Cardiac muscle cell (in vitro differentiated cells and primary cell): ENCODE results near the gene PCGF2. TPM values are rescaled to one million over a fixed set of nuclear protein-coding genes. Genes with fewer than 3 reads are reported as not detected.

Experiments
- DNase-seq, 2 donors: peaks; one replicate each; pipeline versions ENCODE4 v3.0.0 to v3.0.0-alpha.2; 2010 to 2017; ENCODE audit warnings: low read depth in 1 of 2, low spot score in 1 of 2
- H3K27ac ChIP-seq: fragments of 200-600 bp; sonication (generic); 2 replicates; pipeline ENCODE4 v1.5.1; 2016
- H3K27me3 ChIP-seq: fragments of 200-600 bp; sonication (generic); 2 replicates; pipeline ENCODE4 v1.6.0; 2016; ENCODE audit warnings: control low read depth
- H3K36me3 ChIP-seq: fragments of 200-600 bp; sonication (generic); 2 replicates; pipeline ENCODE4 v1.5.1; 2016; ENCODE audit warnings: control low read depth
- H3K4me1 ChIP-seq: fragments of 200-600 bp; sonication (generic); 2 replicates; pipeline ENCODE4 v1.8.1; 2017; ENCODE audit warnings: low read depth, mild to moderate bottlenecking, mixed run types
- H3K4me3 ChIP-seq: fragments of 200-600 bp; sonication (generic); 2 replicates; pipeline ENCODE4 v1.5.1; 2016; ENCODE audit warnings: mild to moderate bottlenecking
- H3K9me3 ChIP-seq: fragments of 200-600 bp; sonication (generic); 2 replicates; pipeline ENCODE4 v1.5.1; 2017; ENCODE audit warnings: low read depth, mild to moderate bottlenecking, control low read depth
- polyA plus RNA-seq: library from polyadenylated mRNA; unstranded; fragments of >200 nt; fragmentation: Nextera tagmentation; extraction: Ambion mirVana; gene quantifications from 2 replicates; pipeline ENCODE4 v1.2.1, GENCODE V29; 2016
- total RNA-seq: library from RNA; depleted of rRNA; stranded (reverse); fragments of >200 nt; gene quantifications from 2 replicates; pipeline ENCODE4 v1.2.3, GENCODE V29; 2016
- TF ChIP-seq, protein P1 (sequence below): IDR thresholded peaks from 2 replicates; pipeline ENCODE4 v1.5.1; 2012; ENCODE audit warnings: low read depth, mild to moderate bottlenecking, low read length

The PCGF2 gene
- total and polyA plus RNA-seq, 2 experiments from 2014 or later: 12.2 to 21.7 TPM

DNA sequence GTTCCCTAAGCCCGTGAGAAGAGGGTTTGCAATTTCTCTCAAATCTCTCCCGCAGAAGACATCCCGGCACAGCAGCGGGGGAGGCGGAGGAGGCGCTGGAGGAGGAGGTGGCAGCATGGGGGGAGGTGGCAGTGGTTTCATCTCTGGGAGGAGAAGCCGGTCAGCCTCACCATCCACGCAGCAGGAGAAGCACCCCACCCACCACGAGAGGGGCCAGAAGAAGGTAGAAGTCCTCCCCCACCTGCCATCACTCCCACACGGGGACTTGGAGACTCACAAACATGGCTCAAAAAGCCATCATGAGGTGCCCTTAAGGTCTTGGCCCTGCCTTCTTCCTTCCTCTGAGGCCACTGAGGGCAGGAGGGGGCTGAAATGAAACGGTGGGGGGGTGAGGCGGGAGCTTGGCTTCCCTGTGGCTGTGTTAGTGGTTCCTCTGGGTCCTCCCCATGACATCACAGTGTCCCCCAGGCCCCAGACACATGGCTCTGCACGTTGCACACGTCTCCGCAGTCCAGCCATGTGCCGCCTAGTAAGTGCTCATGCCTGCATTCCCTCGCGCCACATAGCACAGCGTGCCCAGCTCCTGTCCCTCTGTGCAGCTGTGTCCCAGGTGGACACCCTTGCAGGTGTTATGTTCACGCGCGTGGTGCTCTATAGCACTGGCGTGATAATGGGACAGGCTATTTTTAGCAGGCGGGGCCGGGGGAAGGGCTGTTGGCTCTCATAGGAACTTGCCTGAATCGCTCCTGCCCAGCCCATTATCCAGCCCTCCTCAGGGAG is 36.2 kb downstream of the PCGF2 start:
- H3K27me3 ChIP-seq: no peaks in the 10 kb centered on the region
- no peaks in the 10 kb centered on the region for H3K9me3 ChIP-seq
- no peak overlapping the region for H3K27ac ChIP-seq
- TF ChIP-seq, protein P1, sequence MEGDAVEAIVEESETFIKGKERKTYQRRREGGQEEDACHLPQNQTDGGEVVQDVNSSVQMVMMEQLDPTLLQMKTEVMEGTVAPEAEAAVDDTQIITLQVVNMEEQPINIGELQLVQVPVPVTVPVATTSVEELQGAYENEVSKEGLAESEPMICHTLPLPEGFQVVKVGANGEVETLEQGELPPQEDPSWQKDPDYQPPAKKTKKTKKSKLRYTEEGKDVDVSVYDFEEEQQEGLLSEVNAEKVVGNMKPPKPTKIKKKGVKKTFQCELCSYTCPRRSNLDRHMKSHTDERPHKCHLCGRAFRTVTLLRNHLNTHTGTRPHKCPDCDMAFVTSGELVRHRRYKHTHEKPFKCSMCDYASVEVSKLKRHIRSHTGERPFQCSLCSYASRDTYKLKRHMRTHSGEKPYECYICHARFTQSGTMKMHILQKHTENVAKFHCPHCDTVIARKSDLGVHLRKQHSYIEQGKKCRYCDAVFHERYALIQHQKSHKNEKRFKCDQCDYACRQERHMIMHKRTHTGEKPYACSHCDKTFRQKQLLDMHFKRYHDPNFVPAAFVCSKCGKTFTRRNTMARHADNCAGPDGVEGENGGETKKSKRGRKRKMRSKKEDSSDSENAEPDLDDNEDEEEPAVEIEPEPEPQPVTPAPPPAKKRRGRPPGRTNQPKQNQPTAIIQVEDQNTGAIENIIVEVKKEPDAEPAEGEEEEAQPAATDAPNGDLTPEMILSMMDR: no peak
- DNase-seq: peak in 1 of 2 donors; percentile 58
- peaks cover 15% of the 10 kb centered on the region for H3K36me3 ChIP-seq
- peaks cover 17% of the 10 kb centered on the region for H3K4me1 ChIP-seq
- H3K4me3 ChIP-seq: no peak overlapping the region

DNA sequence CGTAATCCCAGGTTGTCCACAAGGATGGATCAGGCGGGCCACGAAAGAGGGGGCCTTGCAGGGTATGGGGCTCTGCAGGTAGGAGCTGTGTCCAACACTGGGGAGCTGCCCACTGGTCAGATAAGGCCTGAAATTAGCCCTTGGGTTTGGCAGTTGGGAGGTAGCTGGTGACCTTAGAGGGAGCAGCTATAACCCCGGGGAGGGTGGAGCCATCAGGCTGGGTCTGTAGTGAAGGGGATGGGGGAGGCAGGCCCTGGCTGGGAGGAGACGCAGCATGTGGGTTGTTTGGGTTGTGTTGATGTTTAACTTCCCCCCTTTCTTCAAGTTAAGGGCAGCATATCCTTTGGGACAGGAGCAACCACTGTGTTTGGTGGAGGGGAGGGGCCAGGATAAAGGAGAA is 37.2 kb downstream of the PCGF2 start:
- peaks cover 17% of the 10 kb centered on the region for H3K4me1 ChIP-seq
- H3K36me3 ChIP-seq: peaks cover 10% of the 10 kb centered on the region
- H3K9me3 ChIP-seq: no peaks in the 10 kb centered on the region
- H3K27ac ChIP-seq: no peak overlapping the region
- H3K27me3 ChIP-seq: no peaks in the 10 kb centered on the region
- TF ChIP-seq, protein P1: no peak
- no peak overlapping the region for H3K4me3 ChIP-seq
- no peak for DNase-seq

DNA sequence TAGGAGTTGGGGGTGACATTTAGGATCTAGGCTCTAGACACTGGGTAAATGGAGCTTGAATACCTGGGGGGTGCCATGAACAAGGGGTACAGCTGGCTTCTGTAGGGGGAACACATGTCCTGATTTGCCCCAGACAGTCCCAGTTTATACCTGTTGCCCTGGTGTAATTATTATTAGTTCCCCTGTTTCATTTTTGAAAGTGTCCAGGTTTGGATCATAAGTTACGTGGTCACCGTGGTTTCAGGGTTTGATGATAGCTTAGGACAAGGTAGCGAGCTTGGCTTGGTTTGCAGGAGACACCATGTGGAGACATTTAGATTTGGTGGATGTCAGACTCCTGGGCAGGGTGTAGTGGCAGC is 37.6 kb downstream of the PCGF2 start:
- Histone ChIP-seq H3K4me1 (peaks cover 17% of the 10 kb centered on the region), H3K36me3 (peaks cover 10% of the 10 kb centered on the region), H3K4me3 (no peak overlapping the region), H3K27ac (no peak overlapping the region), H3K9me3 (no peaks in the 10 kb centered on the region), H3K27me3 (no peaks in the 10 kb centered on the region)
- TF ChIP-seq, protein P1: no peak
- DNase-seq: no peak

DNA sequence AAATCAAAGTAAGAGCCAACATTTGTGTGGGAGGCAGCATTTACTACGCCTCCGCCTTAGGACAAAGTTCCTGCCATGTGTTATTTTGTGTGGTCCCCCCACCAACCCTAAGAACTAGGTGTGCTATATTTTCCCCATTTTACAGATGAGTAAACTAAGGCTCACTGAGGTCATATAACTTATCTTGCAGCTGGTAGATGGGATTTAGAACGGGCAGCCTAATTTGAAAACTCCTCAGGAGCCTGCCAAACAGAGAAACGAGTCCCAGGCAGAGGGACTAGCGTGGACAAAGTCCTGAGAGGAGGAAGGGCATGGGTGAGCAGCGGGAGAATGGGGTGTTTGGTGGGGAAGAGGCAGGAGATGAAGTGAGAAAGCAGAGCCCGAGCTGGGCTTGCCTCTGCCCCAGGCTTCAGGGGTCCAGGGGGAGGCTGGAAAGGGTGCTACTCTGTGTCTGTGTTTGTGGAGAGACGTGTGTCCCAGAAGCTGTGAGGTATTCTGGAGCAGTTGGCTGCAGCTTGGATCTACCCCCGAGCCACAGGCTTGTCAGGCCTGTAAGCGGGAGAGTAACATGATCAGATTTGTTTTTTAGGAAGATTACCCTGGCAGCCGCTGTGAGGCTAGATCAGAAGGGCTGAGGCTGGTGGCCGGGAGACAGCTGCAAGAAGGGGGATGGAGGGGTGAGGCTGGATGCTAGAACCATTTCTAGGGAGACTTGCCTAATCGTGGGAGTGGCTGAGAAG is 38.1 kb downstream of the PCGF2 start:
- DNase-seq: no peak
- Histone ChIP-seq H3K36me3 (peaks cover 10% of the 10 kb centered on the region), H3K4me1 (peaks cover 17% of the 10 kb centered on the region), H3K9me3 (no peaks in the 10 kb centered on the region), H3K4me3 (no peak overlapping the region), H3K27me3 (no peaks in the 10 kb centered on the region), H3K27ac (no peak overlapping the region)
- TF ChIP-seq, protein P1: no peak

DNA sequence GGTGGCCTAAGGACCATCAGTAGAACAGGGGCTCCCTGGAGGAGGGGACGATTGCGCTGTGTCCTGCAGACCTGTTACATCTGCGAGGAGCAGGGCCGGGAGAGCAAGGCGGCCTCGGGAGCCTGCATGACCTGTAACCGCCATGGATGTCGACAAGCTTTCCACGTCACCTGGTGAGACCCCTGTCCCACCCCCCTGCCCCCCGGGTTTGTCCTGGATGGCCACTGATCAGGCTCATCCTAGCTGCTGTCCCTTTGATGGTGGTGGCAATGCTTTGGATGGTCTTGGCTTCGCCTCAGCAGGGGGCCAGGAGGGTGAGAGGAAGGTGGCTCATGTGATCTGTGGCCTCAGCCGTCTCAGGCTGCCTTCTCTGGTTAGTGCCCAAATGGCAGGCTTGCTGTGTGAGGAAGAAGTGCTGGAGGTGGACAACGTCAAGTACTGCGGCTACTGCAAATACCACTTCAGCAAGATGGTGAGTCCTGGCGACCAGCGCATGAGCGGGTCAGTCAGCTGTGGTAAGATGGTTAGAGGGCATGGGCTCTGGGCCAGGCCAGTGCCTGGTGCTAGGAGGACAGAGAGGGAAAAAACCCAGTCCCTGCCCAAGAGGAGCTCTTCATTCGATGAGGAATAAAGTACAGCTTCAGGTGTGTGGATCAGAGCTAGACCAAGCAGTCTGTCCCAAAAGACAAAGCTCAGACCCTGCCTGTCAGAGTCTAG is 38.9 kb downstream of the PCGF2 start:
- TF ChIP-seq, protein P1: no peak
- H3K27ac ChIP-seq: no peak overlapping the region

More for the DNA sequence above, 38.9 kb downstream of the PCGF2 start:
- Histone ChIP-seq H3K36me3 (peaks cover 6% of the 10 kb centered on the region), H3K4me3 (no peak overlapping the region), H3K4me1 (peaks cover 17% of the 10 kb centered on the region), H3K9me3 (no peaks in the 10 kb centered on the region), H3K27me3 (no peaks in the 10 kb centered on the region)
- DNase-seq: no peak
